IPS-NIHi7 (cell line): ENCODE data around the gene CCDC81.

Source experiments
- DNase-seq: peaks from one replicate; pipeline ENCODE4 v3.0.0; 2012; ENCODE audit warnings: mixed read lengths; ENCODE audit errors: extremely low spot score

The CCDC81 gene

GRCh38 chr11:86440305-86440716 is 65.6 kb downstream of the CCDC81 start:
- no peak for DNase-seq

GRCh38 chr11:86440843-86441242 is 66.2 kb downstream of the CCDC81 start:
- no peak for DNase-seq

- DNase-seq = no peak
Observed at GRCh38 chr11:86442420-86442819, 67.7 kb downstream of the CCDC81 start.

- DNase-seq = no peak
Observed at GRCh38 chr11:86442827-86443226, 68.1 kb downstream of the CCDC81 start.

GRCh38 chr11:86443415-86443814 is 68.7 kb downstream of the CCDC81 start:
- DNase-seq = no peak

- DNase-seq = no peak
Observed at GRCh38 chr11:86444981-86445380, 70.3 kb downstream of the CCDC81 start.

GRCh38 chr11:86446163-86446923 is 71.7 kb downstream of the CCDC81 start:
- DNase-seq = no peak

- DNase-seq = no peak
Observed at GRCh38 chr11:86446924-86447285, 72.2 kb downstream of the CCDC81 start.

GRCh38 chr11:86447763-86448480 is 73.2 kb downstream of the CCDC81 start:
- DNase-seq = no peak

- DNase-seq = no peak
Observed at GRCh38 chr11:86449993-86450629, 75.4 kb downstream of the CCDC81 start.

- DNase-seq = no peak
Observed at GRCh38 chr11:86453290-86454030, 78.8 kb downstream of the CCDC81 start.

- peak; percentile 90 for DNase-seq
Observed at GRCh38 chr11:86456075-86456939, 81.6 kb downstream of the CCDC81 start.

GRCh38 chr11:86458294-86459001 is 83.8 kb downstream of the CCDC81 start:
- DNase-seq = no peak

- DNase-seq = no peak
Observed at GRCh38 chr11:86459002-86459385, 84.3 kb downstream of the CCDC81 start.

- peak; percentile 45 for DNase-seq
Observed at GRCh38 chr11:86459682-86460460, 85.2 kb downstream of the CCDC81 start.

- no peak for DNase-seq
Observed at GRCh38 chr11:86460461-86461385, 86.0 kb downstream of the CCDC81 start.

GRCh38 chr11:86461892-86462291 is 87.2 kb downstream of the CCDC81 start:
- no peak for DNase-seq

GRCh38 chr11:86463120-86463519 is 88.4 kb downstream of the CCDC81 start:
- DNase-seq = no peak

- DNase-seq = no peak
Observed at GRCh38 chr11:86463955-86464354, 89.3 kb downstream of the CCDC81 start.
